CD4-positive, alpha-beta T cell (primary cell): Measurements from ENCODE around the gene PUSL1. TPM values are rescaled to one million over a fixed set of nuclear protein-coding genes. Genes with fewer than 3 reads are reported as not detected.

Experiments
- ATAC-seq: fragments of 200-7000 bp; cut with Tn5 transposase; one replicate; pipeline ENCODE4 v1.10.0; 2022; ENCODE audit warnings: mild to moderate bottlenecking; ENCODE audit not compliant: poor library complexity
- CTCF ChIA-PET: fragments of 350-600 bp; sonication (Branson Sonifier 250); formaldehyde crosslinking; loops from one replicate; lab custom pipeline; 2021; ENCODE audit warnings: antibody characterized with exemption, inconsistent platforms; lab: Charles Lee
- POLR2A ChIA-PET: fragments of 350-600 bp; sonication (Branson Sonifier 250); formaldehyde crosslinking; loops from one replicate; lab custom pipeline; 2021; ENCODE audit warnings: antibody characterized with exemption, inconsistent platforms; lab: Charles Lee
- DNase-seq, 14 experiments: peaks; one replicate each; pipeline ENCODE4 v3.0.0-alpha.2; 2013 to 2020; ENCODE audit warnings: mixed read lengths in 2 of 14
- H3K27ac ChIP-seq, 2 donors: one replicate each; pipeline versions ENCODE4 v1.5.1 to v1.7.0; 2013; ENCODE audit warnings: low read length in 2 of 2, low read depth in 1 of 2, mild to moderate bottlenecking in 1 of 2
- H3K27me3 ChIP-seq, 2 experiments: 1 replicate in 1 of 2; 2 replicates in 1 of 2; pipeline versions ENCODE4 v1.6.1 to v1.7.0; 2013; ENCODE audit warnings: low read length in 2 of 2, control low read depth in 1 of 2, mild to moderate bottlenecking in 1 of 2, moderate library complexity in 1 of 2; ENCODE audit not compliant: insufficient read depth in 2 of 2, control insufficient read depth in 1 of 2
- H3K36me3 ChIP-seq: one replicate; pipeline ENCODE4 v1.6.1; 2013; ENCODE audit warnings: low read length, control low read depth; ENCODE audit not compliant: insufficient read depth
- H3K4me1 ChIP-seq: one replicate; pipeline ENCODE4 v1.6.1; 2013; ENCODE audit warnings: low read length, control low read depth; ENCODE audit not compliant: insufficient read depth
- H3K4me3 ChIP-seq: one replicate; pipeline ENCODE4 v1.5.1; 2013; ENCODE audit warnings: mild to moderate bottlenecking, low read length, moderate library complexity
- H3K9me3 ChIP-seq, 2 experiments: 1 replicate in 1 of 2; 2 replicates in 1 of 2; pipeline versions ENCODE4 v1.6.1 to v1.7.0; 2013; ENCODE audit warnings: low read length in 2 of 2, mild to moderate bottlenecking in 2 of 2, control low read depth in 1 of 2, moderate library complexity in 1 of 2; ENCODE audit not compliant: control insufficient read depth in 1 of 2, insufficient read depth in 1 of 2
- H3K27ac Mint-ChIP-seq: one replicate; pipeline ENCODE4 v1.8.0; 2020; ENCODE audit warnings: mixed read lengths
- H3K27me3 Mint-ChIP-seq: one replicate; pipeline ENCODE4 v1.8.0; 2021; ENCODE audit warnings: mixed read lengths
- H3K36me3 Mint-ChIP-seq: one replicate; pipeline ENCODE4 v1.8.0; 2021; ENCODE audit warnings: low read depth, mixed read lengths
- H3K4me1 Mint-ChIP-seq: one replicate; pipeline ENCODE4 v1.8.0; 2021; ENCODE audit warnings: low read depth, mixed read lengths
- H3K4me3 Mint-ChIP-seq: one replicate; pipeline ENCODE4 v1.8.0; 2020; ENCODE audit warnings: mild to moderate bottlenecking, mixed read lengths
- H3K9me3 Mint-ChIP-seq: one replicate; pipeline ENCODE4 v1.8.0; 2020; ENCODE audit warnings: mixed read lengths
- CTCF ChIP-seq: fragments of 200-600 bp; IDR thresholded peaks from one replicate; pipeline ENCODE4 v1.8.0; 2022; ENCODE audit warnings: antibody characterized with exemption, mild to moderate bottlenecking
- intact Hi-C, 2 experiments: fragments of 100-400 bp; cut with DNase I in 1 of 2; cut with micrococcal nuclease in 1 of 2; formaldehyde crosslinking; loops; one replicate each; pipeline versions ENCODE4 v1.15.1 to v1.9.0; 2023 to 2025; cut with DNase I, micrococcal nuclease
- total RNA-seq, 174 experiments: library from RNA in 2 of 174; stranded (reverse) in 2 of 174; gene quantifications; one replicate each; pipeline ENCODE4 v1.2.3 and lab custom pipeline; 2021 to 2026

The PUSL1 gene
- total RNA-seq, 2 experiments from 2014 or later = 18.1 to 19.2 TPM

DNA sequence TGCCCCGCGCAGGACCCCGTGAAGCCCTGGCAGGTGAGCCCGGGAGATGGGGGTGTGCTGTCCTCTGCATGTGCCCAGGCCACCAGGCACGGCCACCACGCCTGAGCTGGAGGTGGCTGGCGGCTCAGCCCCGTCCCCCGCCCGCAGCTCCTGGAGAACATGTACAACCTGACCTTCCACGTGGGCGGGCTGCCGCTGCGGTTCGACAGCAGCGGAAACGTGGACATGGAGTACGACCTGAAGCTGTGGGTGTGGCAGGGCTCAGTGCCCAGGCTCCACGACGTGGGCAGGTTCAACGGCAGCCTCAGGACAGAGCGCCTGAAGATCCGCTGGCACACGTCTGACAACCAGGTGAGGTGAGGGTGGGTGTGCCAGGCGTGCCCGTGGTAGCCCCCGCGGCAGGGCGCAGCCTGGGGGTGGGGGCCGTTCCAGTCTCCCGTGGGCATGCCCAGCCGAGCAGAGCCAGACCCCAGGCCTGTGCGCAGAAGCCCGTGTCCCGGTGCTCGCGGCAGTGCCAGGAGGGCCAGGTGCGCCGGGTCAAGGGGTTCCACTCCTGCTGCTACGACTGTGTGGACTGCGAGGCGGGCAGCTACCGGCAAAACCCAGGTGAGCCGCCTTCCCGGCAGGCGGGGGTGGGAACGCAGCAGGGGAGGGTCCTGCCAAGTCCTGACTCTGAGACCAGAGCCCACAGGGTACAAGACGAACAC is 24.5 kb downstream of the PUSL1 start:
- Histone ChIP-seq H3K4me1 (peaks cover 5% of the 10 kb centered on the region), H3K36me3 (peaks cover 7% of the 10 kb centered on the region), H3K27ac (no peak overlapping the region), H3K4me3 (no peak overlapping the region), H3K27me3 (no peaks in the 10 kb centered on the region), H3K9me3 (peaks cover 0 to 5% of the 10 kb centered on the region in 2 experiments)
- no peak for DNase-seq
- ChIA-PET POLR2A (no interaction called here), CTCF (no interaction called here)
- no peak for TF ChIP-seq CTCF
- no peak overlapping the region for H3K27ac Mint-ChIP-seq
- no peak for ATAC-seq
- H3K4me3 Mint-ChIP-seq = no peak overlapping the region
- intact Hi-C loops = no loop called here
- no peaks in the 10 kb centered on the region for H3K4me1 Mint-ChIP-seq
- H3K9me3 Mint-ChIP-seq = no peaks in the 10 kb centered on the region
- no peaks in the 10 kb centered on the region for H3K36me3 Mint-ChIP-seq
- H3K27me3 Mint-ChIP-seq = no peaks in the 10 kb centered on the region

DNA sequence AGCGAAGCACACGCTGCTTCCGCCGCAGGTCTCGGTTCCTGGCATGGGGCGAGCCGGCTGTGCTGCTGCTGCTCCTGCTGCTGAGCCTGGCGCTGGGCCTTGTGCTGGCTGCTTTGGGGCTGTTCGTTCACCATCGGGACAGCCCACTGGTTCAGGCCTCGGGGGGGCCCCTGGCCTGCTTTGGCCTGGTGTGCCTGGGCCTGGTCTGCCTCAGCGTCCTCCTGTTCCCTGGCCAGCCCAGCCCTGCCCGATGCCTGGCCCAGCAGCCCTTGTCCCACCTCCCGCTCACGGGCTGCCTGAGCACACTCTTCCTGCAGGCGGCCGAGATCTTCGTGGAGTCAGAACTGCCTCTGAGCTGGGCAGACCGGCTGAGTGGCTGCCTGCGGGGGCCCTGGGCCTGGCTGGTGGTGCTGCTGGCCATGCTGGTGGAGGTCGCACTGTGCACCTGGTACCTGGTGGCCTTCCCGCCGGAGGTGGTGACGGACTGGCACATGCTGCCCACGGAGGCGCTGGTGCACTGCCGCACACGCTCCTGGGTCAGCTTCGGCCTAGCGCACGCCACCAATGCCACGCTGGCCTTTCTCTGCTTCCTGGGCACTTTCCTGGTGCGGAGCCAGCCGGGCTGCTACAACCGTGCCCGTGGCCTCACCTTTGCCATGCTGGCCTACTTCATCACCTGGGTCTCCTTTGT is 25.3 kb downstream of the PUSL1 start:
- POLR2A ChIA-PET = no interaction called here
- CTCF ChIA-PET = no interaction called here

GRCh38 chr1:1334835-1335234 is 26.4 kb downstream of the PUSL1 start:
- ATAC-seq (no peak), DNase-seq (no peak)
- H3K4me3 ChIP-seq = no peak overlapping the region
- no peaks in the 10 kb centered on the region for H3K27me3 ChIP-seq
- no peak overlapping the region for H3K27ac ChIP-seq
- no peak overlapping the region for H3K27ac Mint-ChIP-seq
- H3K36me3 ChIP-seq = peaks cover 7% of the 10 kb centered on the region
- ChIA-PET CTCF (no interaction called here), POLR2A (no interaction called here)
- no peak for TF ChIP-seq CTCF
- H3K36me3 Mint-ChIP-seq = no peaks in the 10 kb centered on the region
- no peak overlapping the region for H3K4me3 Mint-ChIP-seq
- no peaks in the 10 kb centered on the region for H3K9me3 Mint-ChIP-seq
- H3K9me3 ChIP-seq = peaks cover 0 to 5% of the 10 kb centered on the region in 2 experiments
- peaks cover 5% of the 10 kb centered on the region for H3K4me1 ChIP-seq
- no peaks in the 10 kb centered on the region for H3K4me1 Mint-ChIP-seq
- intact Hi-C loops = no loop called here
- no peaks in the 10 kb centered on the region for H3K27me3 Mint-ChIP-seq

More for the DNA sequence above, 25.3 kb downstream of the PUSL1 start:
- no peaks in the 10 kb centered on the region for H3K4me1 Mint-ChIP-seq
- no peaks in the 10 kb centered on the region for H3K36me3 Mint-ChIP-seq
- Histone ChIP-seq H3K4me1 (peaks cover 5% of the 10 kb centered on the region), H3K4me3 (no peak overlapping the region), H3K27ac (no peak overlapping the region), H3K36me3 (peaks cover 2% of the 10 kb centered on the region), H3K27me3 (no peaks in the 10 kb centered on the region), H3K9me3 (peaks cover 0 to 5% of the 10 kb centered on the region in 2 experiments)
- no peak overlapping the region for H3K4me3 Mint-ChIP-seq
- H3K27me3 Mint-ChIP-seq = no peaks in the 10 kb centered on the region
- no peak overlapping the region for H3K27ac Mint-ChIP-seq
- no peak for DNase-seq
- no peak for ATAC-seq
- H3K9me3 Mint-ChIP-seq = no peaks in the 10 kb centered on the region
- no peak for TF ChIP-seq CTCF
- intact Hi-C loops = no loop called here
